ENCODE measurements around the gene FBL.
"Not testable (repeated sequence)": the region's sequence is repeated elsewhere in the genome, so short reads cannot be mapped to it uniquely, and the experiment has no call there.

The FBL gene

DNA sequence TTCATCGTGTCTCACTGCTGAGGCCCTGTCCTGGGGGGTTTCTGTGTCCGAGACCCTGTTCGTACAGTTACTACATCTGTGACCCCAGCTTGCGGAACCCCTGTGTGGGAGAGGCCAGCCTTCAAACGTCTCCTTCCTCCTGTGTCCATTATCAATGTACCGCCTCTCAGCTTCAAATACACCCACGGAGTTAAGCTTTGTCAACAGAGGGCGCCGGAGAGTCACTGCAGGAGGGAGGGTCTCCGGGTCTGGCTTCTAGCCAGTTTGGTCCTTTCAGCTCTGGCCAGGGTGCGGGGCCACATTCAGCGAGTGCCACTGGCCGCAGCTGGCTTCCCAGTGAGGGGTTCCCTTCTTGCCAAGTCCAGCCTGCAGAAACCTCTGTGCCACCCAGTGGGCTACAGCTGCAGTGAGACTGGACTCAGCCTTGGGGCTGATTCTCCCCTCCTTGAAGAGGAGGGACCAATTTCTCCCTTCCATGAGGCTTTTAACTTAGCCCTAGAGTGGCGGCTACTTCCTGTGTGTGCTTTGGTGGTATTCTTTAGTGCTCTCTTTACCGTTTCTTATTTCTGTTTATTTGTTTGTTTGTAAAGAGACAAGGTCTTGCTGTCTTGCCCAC lies 35.4 kb upstream of the FBL start:
- not testable (repeated sequence) for H3K27ac Mint-ChIP-seq; H3K36me3 Mint-ChIP-seq (ENCODE audit: low read depth); H3K27me3 Mint-ChIP-seq; H3K4me1 Mint-ChIP-seq (ENCODE audit: low read depth); H3K9me3 Mint-ChIP-seq; H3K4me3 Mint-ChIP-seq
- peak; percentile 62 for DNase-seq

DNA sequence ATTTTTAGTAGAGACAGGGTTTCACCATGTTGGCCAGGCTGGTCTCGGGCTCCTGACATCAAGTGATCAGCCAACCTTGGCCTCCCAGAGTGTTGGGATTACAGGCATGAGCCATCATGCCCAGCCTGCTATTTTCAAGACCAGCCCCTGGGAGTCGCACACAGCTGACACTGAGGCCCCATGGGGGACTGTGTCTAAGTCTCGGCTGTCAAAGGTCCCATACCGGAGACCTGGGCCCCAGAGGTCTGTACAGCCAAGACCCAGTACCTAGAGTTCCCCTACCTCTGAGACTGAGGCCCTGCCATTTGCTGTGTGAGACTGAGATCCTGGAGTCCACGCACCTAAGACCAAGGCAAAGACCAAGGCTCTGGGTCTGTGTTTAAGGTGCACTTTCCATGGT lies 34.1 kb upstream of the FBL start:
- not testable (repeated sequence) for H3K4me3 Mint-ChIP-seq; H3K4me1 Mint-ChIP-seq (ENCODE audit: low read depth); H3K9me3 Mint-ChIP-seq; H3K27me3 Mint-ChIP-seq; H3K27ac Mint-ChIP-seq; H3K36me3 Mint-ChIP-seq (ENCODE audit: low read depth)
- DNase-seq = peak; percentile 26

DNA sequence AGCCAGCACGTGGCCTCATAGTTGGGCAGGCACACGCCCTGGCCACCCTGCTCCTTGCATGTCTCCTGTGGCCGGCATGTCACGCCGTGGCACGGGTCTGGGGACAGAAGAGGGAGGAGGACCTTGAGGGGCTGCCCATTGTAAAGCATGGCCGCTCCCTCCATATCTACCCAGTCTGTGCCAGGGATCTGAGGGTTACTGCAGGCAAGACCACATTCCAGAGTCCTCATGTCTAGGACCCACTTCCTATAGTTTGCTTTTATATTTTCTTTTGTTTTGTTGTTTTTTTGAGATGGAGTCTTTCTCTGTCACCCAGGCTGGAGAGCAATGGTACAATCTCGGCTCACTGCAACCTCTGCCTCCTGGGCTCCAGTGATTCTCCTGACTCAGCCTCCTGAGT lies 33.6 kb upstream of the FBL start:
- H3K9me3 Mint-ChIP-seq; H3K27ac Mint-ChIP-seq; H3K4me1 Mint-ChIP-seq (ENCODE audit: low read depth); H3K27me3 Mint-ChIP-seq; H3K4me3 Mint-ChIP-seq; H3K36me3 Mint-ChIP-seq (ENCODE audit: low read depth): not testable (repeated sequence)
- DNase-seq = peak; percentile 16

DNA sequence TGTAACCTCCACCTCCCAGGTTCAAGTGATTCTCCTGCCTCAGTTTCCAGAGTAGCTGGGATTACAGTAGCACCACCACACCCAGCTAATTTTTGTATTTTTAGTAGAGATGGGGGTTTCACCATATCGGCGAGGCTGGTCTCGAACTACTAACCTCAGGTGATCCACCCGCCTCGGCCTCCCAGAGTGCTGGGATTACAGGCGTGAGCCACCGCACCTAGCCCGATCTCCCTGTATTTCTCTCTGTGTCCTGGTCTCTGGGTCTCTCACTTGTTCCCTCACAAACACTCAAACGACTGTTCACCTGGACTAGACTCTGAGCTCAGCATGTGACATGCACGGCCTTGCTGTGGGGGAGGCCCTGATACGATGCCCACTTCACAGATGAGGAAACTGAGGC lies 32.7 kb upstream of the FBL start:
- not testable (repeated sequence) for H3K9me3 Mint-ChIP-seq; H3K27ac Mint-ChIP-seq; H3K36me3 Mint-ChIP-seq (ENCODE audit: low read depth); H3K4me1 Mint-ChIP-seq (ENCODE audit: low read depth); H3K4me3 Mint-ChIP-seq; H3K27me3 Mint-ChIP-seq
- DNase-seq = peak; percentile 22

DNA sequence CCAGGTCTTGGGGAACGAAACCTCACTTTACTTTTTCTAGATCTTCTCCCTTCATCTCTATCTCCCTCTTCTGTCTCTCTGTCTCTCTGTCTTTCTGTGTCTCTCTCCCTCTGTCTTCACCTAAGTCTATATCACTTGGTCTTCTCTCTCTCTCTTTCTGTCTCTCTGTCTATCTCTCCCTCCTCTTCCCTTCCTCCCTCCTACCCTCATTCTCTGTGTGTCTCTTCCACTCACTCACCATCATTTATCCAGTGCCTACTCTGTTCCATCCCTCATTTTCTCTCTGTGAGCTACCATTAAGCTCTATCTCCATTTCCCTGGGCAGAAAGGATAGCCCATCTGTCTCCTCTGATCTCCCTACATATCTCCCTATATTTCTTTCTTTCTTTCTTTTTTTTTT lies 32.2 kb upstream of the FBL start:
- Mint-ChIP-seq H3K4me1 (ENCODE audit: low read depth) (peaks cover 2% of the 10 kb centered on the region), H3K9me3 (no peaks in the 10 kb centered on the region), H3K27me3 (no peaks in the 10 kb centered on the region), H3K4me3 (no peak overlapping the region), H3K27ac (peak overlapping the region; percentile 2), H3K36me3 (ENCODE audit: low read depth) (no peaks in the 10 kb centered on the region)
- no peak for DNase-seq

DNA sequence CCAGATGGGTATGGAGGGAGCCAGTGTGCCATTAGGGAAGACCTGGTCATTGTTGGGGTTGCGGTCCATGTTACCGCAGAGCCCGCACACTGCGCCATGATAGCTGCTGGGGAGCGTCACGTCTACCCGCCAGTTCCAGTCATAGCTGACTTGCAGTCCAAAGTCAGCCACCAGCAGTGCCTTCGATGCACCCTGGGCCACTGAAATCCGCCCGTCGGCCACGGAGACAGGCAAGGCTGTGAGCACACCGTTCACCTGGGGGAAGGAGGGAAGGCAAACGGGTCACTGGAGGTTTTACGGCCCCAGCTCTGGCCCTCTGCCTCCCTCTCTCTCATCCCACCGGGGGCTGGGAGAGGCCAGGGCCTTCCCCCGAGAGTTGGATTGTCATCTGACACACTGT lies 31.8 kb upstream of the FBL start:
- not testable (repeated sequence) for H3K4me1 Mint-ChIP-seq (ENCODE audit: low read depth); H3K36me3 Mint-ChIP-seq (ENCODE audit: low read depth); H3K9me3 Mint-ChIP-seq; DNase-seq; H3K27ac Mint-ChIP-seq; H3K27me3 Mint-ChIP-seq; H3K4me3 Mint-ChIP-seq

DNA sequence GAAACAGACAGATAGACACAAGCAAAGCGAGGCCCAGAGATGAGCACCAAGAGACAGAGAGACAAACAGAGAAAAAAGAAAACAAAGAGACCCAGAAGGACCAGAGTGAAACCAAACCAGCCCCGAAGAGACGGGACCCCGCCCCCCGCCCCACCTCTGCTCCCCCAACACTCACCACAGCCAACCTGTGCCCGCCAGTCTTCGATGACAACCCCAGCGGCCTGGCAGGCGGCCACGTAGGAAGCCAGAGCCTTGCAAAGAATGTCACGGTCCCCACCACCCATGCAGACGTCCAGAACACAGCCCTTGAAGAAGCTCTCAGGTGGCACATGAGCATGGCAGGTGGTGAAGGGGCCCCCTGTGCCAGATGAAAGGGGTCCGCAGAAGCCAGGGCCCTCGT lies 31.3 kb upstream of the FBL start:
- H3K36me3 Mint-ChIP-seq (ENCODE audit: low read depth); DNase-seq; H3K4me3 Mint-ChIP-seq; H3K27me3 Mint-ChIP-seq; H3K4me1 Mint-ChIP-seq (ENCODE audit: low read depth); H3K9me3 Mint-ChIP-seq; H3K27ac Mint-ChIP-seq: not testable (repeated sequence)

DNA sequence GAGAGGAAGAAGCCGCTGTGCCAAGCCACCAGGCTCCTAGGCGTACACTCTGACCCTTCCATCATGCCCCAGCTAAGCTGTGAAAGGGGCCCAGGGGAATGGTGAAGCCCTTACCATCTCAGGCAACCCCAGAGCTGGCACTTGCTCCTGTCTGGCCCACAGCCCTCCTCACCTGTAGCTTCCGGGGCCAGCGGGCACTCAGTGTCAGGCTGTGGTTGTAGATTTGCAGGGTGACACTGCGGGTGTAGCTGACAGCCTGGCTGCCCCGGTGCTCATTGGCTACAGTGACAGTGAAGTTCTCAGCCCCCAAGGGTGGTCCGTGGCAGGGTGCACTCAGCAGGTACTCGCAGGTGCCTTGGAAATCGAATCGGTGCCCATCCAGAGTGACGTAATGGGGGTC lies 30.3 kb upstream of the FBL start:
- H3K9me3 Mint-ChIP-seq = not testable (repeated sequence)

DNA sequence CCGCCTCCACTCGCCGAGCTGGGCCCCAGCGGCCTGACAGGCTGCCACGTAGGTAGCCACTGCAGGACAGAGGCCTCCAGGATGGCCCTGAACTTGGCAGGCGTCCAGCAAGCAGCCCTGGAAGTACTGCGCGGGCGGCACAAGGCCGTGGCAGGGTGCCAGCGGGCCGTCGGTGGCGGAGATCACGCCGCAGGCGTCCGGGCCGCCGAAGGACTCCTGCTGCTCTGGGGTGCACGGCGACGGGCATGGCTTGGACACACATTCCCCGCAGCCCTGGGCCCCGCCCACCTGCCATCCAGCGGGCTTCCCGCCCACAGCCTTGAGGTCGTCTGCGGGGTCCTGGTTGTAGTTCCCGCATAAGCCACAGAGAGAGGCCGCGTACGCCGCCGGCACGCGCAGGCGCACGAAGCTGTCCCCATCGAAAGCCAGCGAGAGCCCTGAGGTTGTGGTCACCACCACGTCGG lies 29.3 kb upstream of the FBL start:
- H3K4me3 Mint-ChIP-seq; H3K9me3 Mint-ChIP-seq; H3K36me3 Mint-ChIP-seq (ENCODE audit: low read depth); H3K27me3 Mint-ChIP-seq; H3K4me1 Mint-ChIP-seq (ENCODE audit: low read depth); H3K27ac Mint-ChIP-seq: not testable (repeated sequence)
- DNase-seq = peak; percentile 6

More for the DNA sequence above, 30.3 kb upstream of the FBL start:
- H3K36me3 Mint-ChIP-seq (ENCODE audit: low read depth); H3K27ac Mint-ChIP-seq; H3K27me3 Mint-ChIP-seq; H3K4me1 Mint-ChIP-seq (ENCODE audit: low read depth); DNase-seq; H3K4me3 Mint-ChIP-seq: not testable (repeated sequence)

DNA sequence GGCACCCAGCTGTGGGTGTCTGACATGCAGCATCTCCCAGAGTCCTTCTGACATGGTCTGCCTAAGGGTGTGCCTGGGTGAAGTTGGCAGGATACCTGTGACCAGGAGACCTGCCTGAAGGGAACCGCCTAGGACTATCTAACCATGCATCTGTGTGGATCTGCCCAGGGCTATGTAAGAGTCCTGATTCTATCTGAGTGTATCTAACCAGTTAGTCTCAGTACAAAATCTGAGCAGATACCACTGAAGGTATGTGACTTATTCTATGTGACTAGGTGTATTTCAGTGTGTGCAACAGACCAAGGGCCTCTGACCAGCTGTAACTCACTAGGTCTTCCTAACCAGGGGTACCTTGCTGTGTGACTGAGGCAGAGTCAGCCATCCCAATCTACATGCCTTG lies 28.2 kb upstream of the FBL start:
- no peak overlapping the region for H3K4me3 Mint-ChIP-seq
- peaks cover 5% of the 10 kb centered on the region for H3K36me3 Mint-ChIP-seq (ENCODE audit: low read depth)
- no peaks in the 10 kb centered on the region for H3K4me1 Mint-ChIP-seq (ENCODE audit: low read depth)
- no peak for DNase-seq
- no peak overlapping the region for H3K27ac Mint-ChIP-seq
- no peaks in the 10 kb centered on the region for H3K9me3 Mint-ChIP-seq
- H3K27me3 Mint-ChIP-seq = no peaks in the 10 kb centered on the region

DNA sequence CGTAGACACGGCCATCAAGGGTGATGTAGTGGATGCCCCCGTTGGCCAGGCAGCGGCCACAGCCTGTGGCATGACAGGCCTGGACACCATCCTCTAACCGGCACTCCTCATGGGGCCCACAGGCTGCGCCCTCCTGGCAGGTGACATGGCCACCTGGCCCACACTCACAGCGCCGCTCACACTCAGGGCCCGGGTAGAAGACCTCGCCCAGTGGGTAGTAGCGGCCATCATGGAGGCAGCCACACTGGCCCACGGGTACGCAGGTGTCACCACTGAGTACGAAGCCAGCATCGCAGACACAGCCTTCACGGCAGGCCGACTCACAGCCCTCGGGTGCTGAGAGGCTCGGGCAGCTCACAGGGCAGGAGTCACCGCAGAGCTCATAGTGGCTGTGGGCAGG lies 27.2 kb upstream of the FBL start:
- DNase-seq = no peak
- H3K36me3 Mint-ChIP-seq (ENCODE audit: low read depth) = peaks cover 8% of the 10 kb centered on the region
- H3K27me3 Mint-ChIP-seq = no peaks in the 10 kb centered on the region
- H3K4me1 Mint-ChIP-seq (ENCODE audit: low read depth) = no peaks in the 10 kb centered on the region
- H3K9me3 Mint-ChIP-seq = no peaks in the 10 kb centered on the region
- no peak overlapping the region for H3K27ac Mint-ChIP-seq
- no peak overlapping the region for H3K4me3 Mint-ChIP-seq

DNA sequence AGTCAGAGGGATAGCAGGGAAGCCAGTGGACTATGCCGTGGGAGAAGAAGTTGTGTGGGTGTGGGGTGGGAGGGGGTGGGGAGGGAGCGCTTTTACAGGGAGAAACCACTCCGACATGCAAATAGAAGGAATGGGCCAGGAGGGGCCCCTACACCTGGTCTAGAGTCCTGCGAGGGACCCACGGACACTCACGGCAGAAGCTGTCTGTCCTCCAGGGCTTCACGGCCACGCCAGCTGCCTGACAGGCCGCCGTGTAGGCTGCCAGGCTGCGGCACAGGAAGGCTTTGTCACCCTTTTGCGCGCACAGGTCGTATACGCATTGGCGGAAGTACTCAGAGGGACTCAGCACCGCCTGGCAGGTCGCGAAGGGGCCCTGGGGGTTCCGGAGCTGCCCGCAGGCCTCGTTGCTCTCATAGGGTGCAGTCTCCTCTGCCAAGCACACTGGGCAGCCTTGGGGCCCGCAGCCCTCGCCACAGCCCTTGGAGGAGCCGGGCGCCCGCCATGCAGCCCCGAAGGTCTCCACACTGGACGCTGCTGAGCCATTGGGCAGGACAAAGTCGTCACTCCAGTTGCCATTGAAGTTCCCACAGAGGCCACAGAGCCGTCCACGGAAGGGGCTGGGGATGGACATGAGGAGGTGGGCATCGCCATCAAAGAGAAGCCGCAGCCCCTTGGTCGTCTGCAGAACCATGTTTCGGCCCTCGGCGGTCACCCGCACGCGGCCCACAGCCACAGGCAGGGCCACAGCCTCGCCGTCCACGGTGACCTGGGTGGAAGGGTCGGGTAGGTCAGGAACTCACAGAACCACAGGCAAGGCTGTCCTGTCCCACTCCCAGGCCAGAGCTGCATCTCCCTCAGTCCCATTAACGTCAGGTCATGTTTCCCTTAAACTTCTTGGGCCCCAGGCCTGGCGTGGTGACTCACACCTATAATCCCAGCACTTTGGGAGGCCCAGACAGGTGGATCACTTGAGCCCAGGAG lies 26.0 kb upstream of the FBL start:
- Mint-ChIP-seq H3K27me3 (no peaks in the 10 kb centered on the region), H3K9me3 (no peaks in the 10 kb centered on the region), H3K4me3 (no peak overlapping the region), H3K27ac (no peak overlapping the region), H3K36me3 (ENCODE audit: low read depth) (peaks cover 8% of the 10 kb centered on the region), H3K4me1 (ENCODE audit: low read depth) (no peaks in the 10 kb centered on the region)
- no peak for DNase-seq

DNA sequence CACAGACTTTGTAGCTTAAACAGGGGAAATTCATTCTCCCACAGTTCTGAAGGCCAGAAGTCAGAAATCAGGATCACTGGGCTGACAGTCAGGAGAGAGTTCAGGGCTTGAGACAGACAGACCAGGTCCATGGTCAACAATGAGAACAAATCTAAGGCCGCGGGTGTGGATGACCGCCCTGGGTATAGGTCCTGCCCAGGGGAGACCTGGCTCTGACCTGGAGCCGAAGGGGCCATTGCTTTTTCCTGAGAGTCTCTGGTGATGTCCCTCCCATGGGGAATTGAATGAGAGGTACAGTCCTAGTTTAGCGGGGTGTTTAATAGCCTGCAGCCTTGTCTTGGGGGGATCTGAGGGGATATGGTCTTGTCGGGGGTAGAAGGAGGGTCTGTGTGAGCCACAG lies 25.2 kb upstream of the FBL start:
- Mint-ChIP-seq H3K4me3 (no peak overlapping the region), H3K27me3 (no peaks in the 10 kb centered on the region)

DNA sequence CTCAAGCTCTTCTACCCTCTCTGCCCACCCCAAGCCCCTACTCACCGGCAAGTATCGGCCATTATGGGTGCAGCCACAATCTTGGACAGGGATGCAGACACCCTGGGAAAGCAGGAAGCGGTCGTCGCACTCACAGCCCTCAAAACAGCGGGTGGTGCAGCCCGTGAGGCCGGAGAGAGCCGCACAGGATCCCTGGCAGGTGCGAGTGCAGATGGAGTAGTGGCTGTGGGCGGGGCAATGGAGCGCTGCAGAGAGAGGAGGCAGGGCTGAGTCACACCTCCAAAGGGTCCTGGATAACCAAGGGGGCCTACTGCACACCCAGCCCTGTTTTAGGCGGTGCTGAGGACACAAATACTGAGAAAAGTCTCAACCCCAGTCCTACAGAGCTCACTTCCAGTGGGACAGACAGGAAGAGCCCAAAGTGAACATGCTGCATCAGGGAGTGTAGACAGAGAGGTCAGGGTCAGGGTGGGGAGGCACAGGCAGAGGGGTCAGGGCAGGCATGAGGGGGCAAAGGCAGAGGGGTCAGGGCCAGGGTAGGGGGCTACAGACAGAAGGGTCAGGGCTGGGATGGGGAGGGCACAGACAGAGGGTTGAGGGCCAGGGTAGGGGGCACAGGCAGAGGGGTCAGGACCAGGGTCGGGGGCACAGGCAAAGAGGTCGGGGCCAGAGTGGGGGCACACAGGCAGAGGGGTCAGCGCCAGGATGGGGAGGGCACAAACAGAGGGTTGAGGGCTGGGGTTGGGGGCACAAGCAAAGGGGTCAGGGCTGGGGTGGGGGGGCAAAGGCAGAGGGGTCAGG lies 24.2 kb upstream of the FBL start:
- H3K9me3 Mint-ChIP-seq = no peaks in the 10 kb centered on the region

More for the DNA sequence above, 25.2 kb upstream of the FBL start:
- peaks cover 9% of the 10 kb centered on the region for H3K36me3 Mint-ChIP-seq (ENCODE audit: low read depth)
- no peaks in the 10 kb centered on the region for H3K4me1 Mint-ChIP-seq (ENCODE audit: low read depth)
- no peak overlapping the region for H3K27ac Mint-ChIP-seq
- H3K9me3 Mint-ChIP-seq = no peaks in the 10 kb centered on the region
- no peak for DNase-seq

DNA sequence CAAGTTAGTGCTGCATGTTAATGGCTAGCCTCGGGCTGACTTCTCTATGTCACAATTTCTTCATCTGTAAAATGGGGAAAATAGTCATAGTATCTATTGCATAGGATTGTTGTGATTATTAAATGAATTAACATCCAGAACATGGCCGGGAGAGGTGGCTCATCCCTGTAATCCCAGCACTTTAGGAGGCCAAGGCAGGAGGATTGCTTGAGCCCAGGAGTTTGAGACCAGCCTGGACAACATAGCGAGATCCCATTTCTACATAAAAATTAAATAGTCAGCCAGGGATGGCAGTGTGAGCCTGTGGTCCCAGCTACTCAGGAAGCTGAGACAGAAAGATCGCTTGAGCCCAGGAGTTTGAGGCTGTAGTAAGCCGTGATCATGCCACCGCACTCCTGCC lies 21.8 kb upstream of the FBL start:
- no peak overlapping the region for H3K4me3 Mint-ChIP-seq
- no peaks in the 10 kb centered on the region for H3K9me3 Mint-ChIP-seq
- DNase-seq = no peak
- H3K36me3 Mint-ChIP-seq (ENCODE audit: low read depth) = peaks cover 12% of the 10 kb centered on the region
- H3K4me1 Mint-ChIP-seq (ENCODE audit: low read depth) = no peaks in the 10 kb centered on the region
- H3K27ac Mint-ChIP-seq = no peak overlapping the region
- no peaks in the 10 kb centered on the region for H3K27me3 Mint-ChIP-seq

More for the DNA sequence above, 24.2 kb upstream of the FBL start:
- Mint-ChIP-seq H3K4me3 (no peak overlapping the region), H3K27me3 (no peaks in the 10 kb centered on the region), H3K27ac (no peak overlapping the region), H3K4me1 (ENCODE audit: low read depth) (no peaks in the 10 kb centered on the region), H3K36me3 (ENCODE audit: low read depth) (peaks cover 10% of the 10 kb centered on the region)
- no peak for DNase-seq
